GM13976 (cell line): ENCODE data around the gene SCAF8.
A peak's percentile ranks its signal among the peaks of the same experiment; 100 is the strongest.

Experiments used
- DNase-seq: peaks from one replicate; pipeline ENCODE4 v3.0.0; 2012; ENCODE audit warnings: low spot score
- in situ Hi-C: fragments of 300-500 bp; cut with MboI; formaldehyde crosslinking; loops from one replicate; pipeline ENCODE4 v1.12.0; 2022; ENCODE audit warnings: low sequenced_read_pairs, mixed read lengths, inconsistent platforms; ENCODE audit not compliant: unreplicated experiment
- TF ChIP-seq, protein P1 (sequence below): IDR thresholded peaks from 2 replicates; pipeline ENCODE4 v1.5.1; 2012; ENCODE audit warnings: borderline replicate concordance, mild to moderate bottlenecking; ENCODE audit not compliant: insufficient read depth; ENCODE audit errors: extremely low read depth, missing control alignments, control extremely low read depth

SCAF8 gene

DNA sequence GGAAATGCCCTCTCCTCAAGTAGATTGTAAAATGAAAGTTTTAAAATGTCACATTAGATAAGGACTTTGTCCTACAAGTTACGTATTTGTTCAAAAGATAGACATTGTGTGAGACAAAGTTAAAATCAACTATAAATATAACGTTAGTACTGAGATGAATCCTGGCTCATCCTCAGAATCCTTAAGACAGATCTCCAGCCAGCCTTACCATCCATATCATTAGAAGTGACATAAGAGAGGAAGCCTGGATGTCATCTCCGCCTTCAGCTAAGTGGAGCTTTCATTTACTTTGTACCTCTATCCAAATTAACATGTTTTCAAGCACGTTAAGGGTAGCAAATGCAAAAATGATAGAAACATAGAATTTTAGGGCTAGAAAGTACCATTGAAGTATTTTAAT lies 59.1 kb downstream of the SCAF8 start:
- DNase-seq = no peak
- in situ Hi-C loops = no loop called here
- TF ChIP-seq, protein P1, sequence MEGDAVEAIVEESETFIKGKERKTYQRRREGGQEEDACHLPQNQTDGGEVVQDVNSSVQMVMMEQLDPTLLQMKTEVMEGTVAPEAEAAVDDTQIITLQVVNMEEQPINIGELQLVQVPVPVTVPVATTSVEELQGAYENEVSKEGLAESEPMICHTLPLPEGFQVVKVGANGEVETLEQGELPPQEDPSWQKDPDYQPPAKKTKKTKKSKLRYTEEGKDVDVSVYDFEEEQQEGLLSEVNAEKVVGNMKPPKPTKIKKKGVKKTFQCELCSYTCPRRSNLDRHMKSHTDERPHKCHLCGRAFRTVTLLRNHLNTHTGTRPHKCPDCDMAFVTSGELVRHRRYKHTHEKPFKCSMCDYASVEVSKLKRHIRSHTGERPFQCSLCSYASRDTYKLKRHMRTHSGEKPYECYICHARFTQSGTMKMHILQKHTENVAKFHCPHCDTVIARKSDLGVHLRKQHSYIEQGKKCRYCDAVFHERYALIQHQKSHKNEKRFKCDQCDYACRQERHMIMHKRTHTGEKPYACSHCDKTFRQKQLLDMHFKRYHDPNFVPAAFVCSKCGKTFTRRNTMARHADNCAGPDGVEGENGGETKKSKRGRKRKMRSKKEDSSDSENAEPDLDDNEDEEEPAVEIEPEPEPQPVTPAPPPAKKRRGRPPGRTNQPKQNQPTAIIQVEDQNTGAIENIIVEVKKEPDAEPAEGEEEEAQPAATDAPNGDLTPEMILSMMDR = no peak

DNA sequence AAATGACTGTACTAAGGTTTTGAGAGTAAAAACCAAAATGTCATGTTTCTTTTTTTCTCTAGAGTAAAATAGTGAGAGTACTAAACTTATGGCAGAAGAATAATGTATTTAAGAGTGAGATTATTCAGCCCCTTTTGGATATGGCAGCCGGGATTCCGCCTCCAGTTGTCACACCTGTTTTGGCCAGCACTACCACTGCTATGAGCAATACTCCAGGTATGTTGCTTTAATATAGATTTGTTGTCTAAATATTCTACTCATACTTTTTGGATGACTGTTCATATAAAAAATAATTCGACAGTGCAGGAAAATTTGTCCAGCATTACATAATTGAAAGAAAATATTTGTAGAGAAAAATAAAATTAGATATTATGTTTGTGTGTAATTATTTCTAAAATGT lies 59.5 kb downstream of the SCAF8 start:
- in situ Hi-C loops = no loop called here
- no peak for DNase-seq

DNA sequence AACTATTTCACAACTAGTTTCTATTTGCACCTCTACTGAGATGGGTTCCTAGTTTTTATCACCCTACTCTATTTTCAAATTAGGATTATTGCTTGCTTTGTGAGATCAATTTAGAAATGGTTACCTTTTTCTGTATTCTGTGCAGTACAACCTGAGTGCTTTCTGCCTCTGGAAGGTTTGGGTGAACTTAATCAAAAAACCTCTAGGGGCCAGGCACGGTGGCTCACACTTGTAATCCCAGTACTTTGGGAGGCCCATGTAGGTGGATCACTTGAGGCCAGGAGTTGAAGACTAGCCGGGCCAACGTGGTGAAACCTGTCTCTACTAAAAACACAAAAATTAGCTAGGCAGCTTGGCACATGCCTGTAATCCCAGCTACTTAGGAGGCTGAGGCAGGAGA lies 63.3 kb downstream of the SCAF8 start:
- DNase-seq = no peak
- in situ Hi-C loops = no loop called here
- TF ChIP-seq, protein P1 = no peak

More for the DNA sequence above, 59.5 kb downstream of the SCAF8 start:
- TF ChIP-seq, protein P1 = no peak

DNA sequence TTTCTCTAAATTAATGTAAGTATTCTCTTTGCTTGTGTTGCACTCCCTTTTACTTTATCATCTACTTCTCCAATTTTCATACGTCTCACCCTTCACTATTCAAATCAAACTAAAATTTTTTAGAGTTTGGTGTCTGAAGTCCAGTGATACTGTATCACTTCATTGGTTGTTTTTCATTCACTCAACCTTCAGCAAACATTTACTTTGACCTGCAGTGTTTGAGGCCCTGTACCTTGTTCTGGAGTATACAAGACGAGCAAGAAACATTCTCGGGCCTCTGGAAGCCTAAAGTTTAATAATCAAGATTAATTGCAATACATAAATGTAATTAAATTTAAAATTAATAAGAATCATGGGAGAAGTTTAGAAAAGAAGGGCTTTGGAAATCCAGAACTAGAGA lies 64.6 kb downstream of the SCAF8 start:
- in situ Hi-C loops = no loop called here
- DNase-seq = no peak
- TF ChIP-seq, protein P1 = no peak

DNA sequence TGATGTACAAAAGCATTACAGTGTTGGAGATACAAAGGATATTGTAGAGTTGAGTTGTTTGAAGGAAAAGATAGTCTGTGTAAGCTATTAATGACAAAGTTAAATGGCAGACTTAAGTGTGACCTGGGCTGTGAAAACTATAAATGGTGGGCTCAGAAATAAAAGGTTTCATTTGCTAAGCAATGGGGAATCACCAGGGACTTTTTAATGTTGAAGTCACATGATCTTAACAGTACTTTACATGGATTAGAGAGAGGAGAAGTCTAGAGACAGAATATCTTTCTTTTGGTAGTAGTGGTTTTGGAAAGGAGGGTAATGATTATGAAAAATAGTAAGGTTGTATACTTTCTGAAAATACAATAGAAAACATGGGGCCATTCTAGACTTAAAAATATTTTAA lies 67.1 kb downstream of the SCAF8 start:
- in situ Hi-C loops = loop anchor here (10.0 kb wide), 1 partner anchor 126 kb away; no protein-coding TSS in a partner anchor
- TF ChIP-seq, protein P1 = no peak
- peak; percentile 15 for DNase-seq

DNA sequence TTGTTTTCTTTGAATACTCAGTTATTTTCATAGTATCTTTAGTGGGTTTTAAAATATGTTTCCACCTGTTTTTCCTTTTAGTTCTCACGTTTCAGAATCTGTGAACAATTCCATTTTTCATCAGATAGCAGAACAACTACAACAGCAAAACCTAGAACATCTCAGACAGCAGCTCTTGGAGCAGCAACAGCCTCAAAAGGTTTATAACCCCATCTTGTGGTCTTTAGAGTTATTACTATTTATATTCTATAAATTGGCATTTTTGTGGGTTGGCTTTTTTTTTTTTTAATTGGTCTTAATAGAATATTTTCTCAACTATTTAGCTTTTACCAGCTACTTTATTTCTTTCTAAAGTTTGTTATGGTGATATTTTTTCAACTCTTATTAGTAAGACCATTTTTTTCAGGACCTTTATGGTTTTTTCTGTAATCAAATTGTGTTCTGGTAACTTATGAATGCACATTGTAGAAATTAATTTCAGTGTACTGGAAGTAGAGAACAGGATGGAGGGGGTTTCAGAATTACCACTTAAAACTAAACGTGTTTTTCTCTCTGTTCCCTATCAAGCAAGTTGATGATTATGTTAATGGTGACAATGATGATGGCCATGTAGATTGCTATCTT lies 72.2 kb downstream of the SCAF8 start:
- DNase-seq = peak; percentile 31

More for the DNA sequence above, 72.2 kb downstream of the SCAF8 start:
- in situ Hi-C loops = loop anchor here (10.0 kb wide), 1 partner anchor 131 kb away; no protein-coding TSS in a partner anchor
- TF ChIP-seq, protein P1 = no peak
